NCI-H187 (cell line): Measurements from ENCODE around the gene HSF2BP.
"Not testable (repeated sequence)": the region's sequence is repeated elsewhere in the genome, so short reads cannot be mapped to it uniquely, and the experiment has no call there.

Experiments
- DNase-seq, 2 experiments: peaks; one replicate each; lab custom pipeline; 2025; lab: John Stamatoyannopoulos, UW

The HSF2BP gene

GRCh38 chr21:43516860-43517627 lies 142.2 kb downstream of the HSF2BP start:
- not testable (repeated sequence) for DNase-seq

DNA sequence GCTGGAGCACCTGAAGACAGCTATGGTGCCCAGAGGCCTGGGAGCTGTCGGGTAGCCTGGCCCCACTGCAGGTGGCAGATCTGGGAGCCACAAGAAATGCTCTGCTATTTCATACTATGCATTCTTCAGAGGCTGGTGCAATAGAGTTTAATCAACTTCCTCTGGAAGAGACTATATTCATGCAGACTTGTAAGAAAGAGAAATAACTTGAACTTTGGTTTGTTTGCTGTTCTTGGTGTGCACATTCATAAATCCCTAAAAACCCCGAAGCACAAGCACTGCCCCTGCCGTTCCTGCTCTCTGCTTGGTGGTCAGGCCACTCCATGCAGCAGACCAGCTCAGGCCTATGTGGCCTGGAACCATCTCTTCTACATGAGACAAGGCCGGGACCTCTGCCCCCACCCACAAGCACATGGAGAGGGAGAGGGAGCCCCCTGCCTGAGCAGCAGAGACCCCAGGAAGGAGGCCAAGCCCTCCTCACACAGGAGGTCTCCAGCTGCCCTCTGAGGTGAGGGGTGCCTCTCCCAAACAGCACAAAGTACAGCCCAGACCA lies 142.9 kb downstream of the HSF2BP start:
- not testable (repeated sequence) for DNase-seq

DNA sequence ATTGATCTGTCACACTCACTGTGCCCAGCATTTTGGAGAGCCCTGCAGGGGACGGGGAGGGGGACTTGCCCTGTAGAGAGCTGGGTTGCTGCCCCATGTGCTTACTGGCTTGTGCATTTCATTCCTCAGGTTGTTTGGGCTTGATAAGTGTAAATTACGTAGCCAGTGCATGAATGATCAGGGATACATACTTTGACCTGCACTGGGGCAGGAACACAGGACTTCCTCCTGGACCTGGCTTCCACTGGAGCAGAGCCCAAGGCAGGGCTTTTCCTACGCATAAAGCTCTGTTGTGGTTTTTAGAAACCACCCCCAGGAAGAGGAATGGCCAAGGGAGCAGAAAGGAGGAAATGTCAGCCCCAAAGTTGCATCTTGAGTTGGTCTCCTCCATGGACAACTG lies 144.5 kb downstream of the HSF2BP start:
- DNase-seq: not testable (repeated sequence)

DNA sequence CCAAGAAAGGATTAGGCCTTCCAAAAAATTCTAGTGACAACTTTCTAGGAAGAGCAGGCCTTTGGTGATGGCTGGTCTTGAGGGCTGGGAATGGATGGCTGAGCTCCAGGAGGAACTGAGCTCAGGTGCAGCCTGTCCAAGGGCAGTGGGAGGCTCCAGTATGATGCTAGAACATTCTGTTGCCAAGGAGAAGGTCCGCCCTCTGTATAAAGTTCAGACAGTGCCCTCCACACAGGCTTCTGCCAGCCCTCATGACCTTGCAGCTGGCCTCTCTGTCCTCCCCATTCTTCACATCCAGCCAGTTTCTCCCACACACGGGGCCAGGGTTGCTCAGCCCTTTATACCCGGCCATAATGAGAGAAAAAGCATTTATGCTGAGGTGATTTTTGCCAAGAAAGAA lies 146.3 kb downstream of the HSF2BP start:
- DNase-seq: not testable (repeated sequence)

DNA sequence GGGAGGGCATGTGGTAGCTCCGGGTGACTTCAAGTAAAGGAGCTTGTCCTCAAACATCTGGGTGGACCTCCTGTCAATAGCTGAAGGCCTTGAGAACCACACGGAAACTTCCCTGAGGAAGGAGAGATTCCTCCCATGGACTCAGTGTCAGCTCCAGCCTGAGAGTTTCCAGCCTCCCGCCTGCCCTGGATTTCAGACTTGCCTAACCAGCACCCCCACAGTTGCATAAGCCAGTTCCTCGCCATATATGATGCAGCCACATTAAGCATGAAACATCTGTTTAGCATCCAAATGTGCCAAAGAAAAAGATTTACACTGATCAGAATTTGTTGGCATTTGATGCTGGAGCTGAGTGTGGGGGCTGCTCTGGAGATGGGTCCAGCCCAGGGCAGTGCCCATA lies 148.1 kb downstream of the HSF2BP start:
- not testable (repeated sequence) for DNase-seq

GRCh38 chr21:43510669-43511068 lies 148.6 kb downstream of the HSF2BP start:
- not testable (repeated sequence) for DNase-seq

GRCh38 chr21:43503892-43504291 lies 155.4 kb downstream of the HSF2BP start:
- not testable (repeated sequence) for DNase-seq

DNA sequence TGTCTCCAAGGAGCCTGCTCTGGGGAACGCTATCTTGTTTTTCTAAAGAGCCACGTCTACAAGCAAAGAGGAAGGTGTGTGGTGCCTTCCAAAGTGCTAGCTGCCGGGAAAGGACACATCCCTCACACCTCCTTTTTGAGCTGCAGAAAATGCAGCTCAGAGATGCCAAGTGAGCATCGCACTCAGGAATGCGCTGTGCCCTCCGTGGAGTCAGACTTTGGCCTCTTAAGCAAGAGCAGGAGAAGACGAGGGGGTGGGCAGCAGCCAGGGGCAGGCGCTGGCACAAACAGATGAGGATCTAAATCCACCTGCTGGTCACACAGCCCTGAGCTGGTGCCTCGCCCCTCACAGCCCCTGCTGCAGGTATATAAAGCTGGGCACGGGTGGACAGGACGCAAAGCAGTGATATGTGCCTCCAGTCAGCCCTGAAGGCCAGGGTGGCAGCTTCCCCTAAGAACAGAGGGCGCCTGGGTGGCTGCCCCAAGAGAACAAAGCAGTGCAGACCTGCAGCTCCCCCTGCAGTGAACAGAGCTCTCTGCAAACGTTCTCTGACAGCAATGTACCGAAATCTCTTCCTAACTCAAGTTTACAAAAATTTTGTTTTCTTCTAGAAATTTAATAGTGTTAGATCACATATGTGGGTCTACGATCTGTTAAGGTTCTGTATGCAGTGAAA lies 156.1 kb downstream of the HSF2BP start:
- not testable (repeated sequence) for DNase-seq

DNA sequence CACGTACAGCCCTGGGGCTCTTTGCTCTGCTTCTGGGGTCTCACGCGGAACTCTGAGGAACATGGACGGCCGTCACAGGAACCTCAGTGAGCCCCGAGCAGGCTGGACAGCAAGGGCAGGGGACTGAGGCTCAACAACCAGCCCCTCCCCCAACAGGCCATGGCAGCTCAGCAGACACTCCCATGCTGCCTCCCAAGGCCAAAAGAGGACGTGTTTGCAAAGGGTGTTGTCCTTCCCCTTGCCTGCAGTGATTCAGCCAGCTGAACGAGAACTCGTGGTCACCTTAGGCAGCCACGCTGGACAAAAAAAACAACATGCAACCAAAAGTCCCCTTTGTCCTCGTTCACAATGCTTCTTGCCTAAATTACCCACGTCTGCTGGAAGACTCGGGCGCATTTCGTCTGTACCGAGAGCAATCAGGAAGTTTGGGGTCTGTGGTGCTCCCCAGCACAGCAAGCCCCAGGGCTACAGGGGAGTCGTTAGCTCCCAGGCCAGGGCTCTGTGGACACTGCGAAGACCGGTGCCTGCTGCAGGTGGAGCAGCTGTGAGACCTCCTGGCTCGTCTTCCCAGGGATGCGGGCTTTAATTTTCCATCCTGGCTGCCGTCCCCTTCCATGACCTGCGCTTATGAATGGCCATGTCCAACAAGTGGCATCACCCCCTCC lies 156.7 kb downstream of the HSF2BP start:
- DNase-seq: not testable (repeated sequence)

- not testable (repeated sequence) for DNase-seq
These were observed 160.4 kb downstream of the HSF2BP start for GRCh38 chr21:43498924-43499323.

GRCh38 chr21:43498065-43498464 lies 161.2 kb downstream of the HSF2BP start:
- not testable (repeated sequence) for DNase-seq

- not testable (repeated sequence) for DNase-seq
These were observed 164.8 kb downstream of the HSF2BP start for GRCh38 chr21:43494279-43495012.

DNA sequence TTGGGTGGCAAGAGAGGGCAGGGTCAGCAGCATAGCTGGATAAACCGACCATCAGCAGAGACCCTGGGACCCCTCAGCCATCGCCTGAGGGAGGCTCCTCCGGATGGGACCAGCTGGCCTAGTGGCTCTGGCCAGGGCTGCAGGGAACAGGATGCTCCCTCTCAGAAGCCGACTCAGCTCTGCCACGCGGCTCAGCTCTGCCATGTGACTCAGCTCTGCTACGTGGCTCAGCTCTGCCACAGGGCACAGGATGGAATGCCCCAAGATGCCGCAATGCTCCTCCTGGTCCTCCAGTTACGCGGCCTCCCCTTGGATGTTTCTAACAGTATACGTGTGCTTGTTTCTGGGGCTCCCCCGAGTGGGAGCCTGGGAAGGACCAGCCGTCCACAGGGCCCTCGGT lies 165.8 kb downstream of the HSF2BP start:
- not testable (repeated sequence) for DNase-seq

GRCh38 chr21:43488235-43488634 lies 171.1 kb downstream of the HSF2BP start:
- not testable (repeated sequence) for DNase-seq

DNA sequence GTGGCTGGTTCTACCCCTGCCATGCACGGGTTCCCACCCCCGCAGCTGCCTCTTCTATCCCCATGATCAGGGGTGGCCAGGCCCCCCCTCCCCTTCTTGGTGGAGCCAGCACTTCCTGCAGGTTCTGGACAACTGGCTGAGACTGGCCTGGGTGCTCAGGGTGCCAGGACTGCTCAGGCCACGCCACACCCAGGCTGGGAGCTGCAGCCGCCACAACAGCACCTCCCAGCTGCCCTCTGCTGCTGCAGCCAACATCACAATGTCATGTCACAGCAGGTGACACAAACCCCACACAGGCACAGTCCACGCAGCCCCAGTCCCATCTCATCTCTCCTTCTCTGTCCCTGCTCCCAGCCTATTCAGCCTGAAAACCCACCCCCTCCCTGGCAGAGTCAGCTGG lies 173.2 kb downstream of the HSF2BP start:
- DNase-seq: not testable (repeated sequence)

DNA sequence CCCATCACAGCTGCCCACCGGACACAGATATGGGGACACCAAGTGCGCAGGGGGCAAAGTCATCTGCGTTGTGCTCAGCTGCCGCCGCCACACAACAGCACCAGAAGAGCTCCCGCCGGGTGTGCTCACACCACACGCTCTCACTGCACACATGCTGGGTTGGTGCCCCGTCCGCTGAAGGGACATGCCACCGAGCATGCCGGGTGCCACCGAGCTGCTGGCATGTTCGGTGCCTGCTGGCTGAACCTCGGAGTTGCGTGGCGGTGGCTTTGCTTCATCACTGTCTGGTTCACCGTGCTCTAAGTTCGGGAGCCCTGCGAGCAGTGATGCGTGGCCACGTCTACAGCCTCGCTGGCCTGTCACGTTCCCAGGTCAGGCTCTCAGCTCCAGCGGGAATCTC lies 174.3 kb downstream of the HSF2BP start:
- DNase-seq: not testable (repeated sequence)

DNA sequence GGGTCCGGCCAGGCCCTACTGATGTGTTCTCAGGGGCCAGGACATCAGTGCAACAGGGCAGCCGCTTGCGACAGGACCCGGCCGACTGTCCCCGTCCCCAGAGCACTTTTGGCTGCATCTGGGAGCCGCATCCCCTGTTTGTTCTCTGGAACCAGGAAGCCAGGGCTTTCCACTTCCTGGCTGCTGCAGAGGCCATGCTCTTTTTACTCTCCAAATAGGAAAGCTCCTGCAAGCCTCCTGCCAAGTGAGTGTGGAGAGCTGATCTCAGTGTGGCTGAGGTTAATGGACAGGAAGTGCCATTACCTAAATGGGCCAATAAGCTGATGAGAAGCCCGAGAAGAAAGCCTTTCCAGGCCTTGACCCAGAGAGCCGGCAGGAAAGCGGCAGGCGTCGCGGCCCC lies 180.1 kb downstream of the HSF2BP start:
- DNase-seq: not testable (repeated sequence)
